Measurements from ENCODE around the gene LRRTM1.

The LRRTM1 gene

DNA sequence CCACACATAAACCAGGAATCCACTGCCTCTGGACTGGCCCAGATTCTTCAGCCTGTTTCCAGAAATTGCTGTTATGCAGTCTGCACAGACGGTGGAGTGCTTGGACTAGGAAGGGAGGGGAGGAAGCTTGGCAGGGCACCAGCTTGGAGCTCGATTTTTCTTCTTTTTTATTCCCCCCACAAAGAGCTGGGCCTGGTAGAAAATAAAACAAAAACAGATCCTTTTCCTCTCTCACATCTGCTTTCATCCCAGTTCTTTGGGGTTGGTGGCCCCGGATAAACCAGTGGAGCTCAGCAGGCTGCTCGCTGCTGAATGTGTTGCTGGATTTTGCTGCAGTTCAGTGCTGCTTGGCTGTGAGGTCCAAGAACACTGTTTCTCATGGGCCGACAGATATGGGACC lies 16.0 kb downstream of the LRRTM1 start:
- no peak overlapping the region for H3K4me3 ChIP-seq (ENCODE audit: low read length)
- no peak for TF ChIP-seq ZNF274 (IDR thresholded peaks at IDR 0.05; ENCODE audit: low read depth, low read length)

GRCh38 chr2:80281049-80281448 lies 23.5 kb downstream of the LRRTM1 start:
- H3K4me3 ChIP-seq (ENCODE audit: low read length), result no peak overlapping the region
- no peak for TF ChIP-seq ZNF274 (IDR thresholded peaks at IDR 0.05; ENCODE audit: low read depth, low read length)

GRCh38 chr2:80280598-80280997 lies 24.0 kb downstream of the LRRTM1 start:
- no peak for TF ChIP-seq ZNF274 (IDR thresholded peaks at IDR 0.05; ENCODE audit: low read depth, low read length)
- no peak overlapping the region for H3K4me3 ChIP-seq (ENCODE audit: low read length)

DNA sequence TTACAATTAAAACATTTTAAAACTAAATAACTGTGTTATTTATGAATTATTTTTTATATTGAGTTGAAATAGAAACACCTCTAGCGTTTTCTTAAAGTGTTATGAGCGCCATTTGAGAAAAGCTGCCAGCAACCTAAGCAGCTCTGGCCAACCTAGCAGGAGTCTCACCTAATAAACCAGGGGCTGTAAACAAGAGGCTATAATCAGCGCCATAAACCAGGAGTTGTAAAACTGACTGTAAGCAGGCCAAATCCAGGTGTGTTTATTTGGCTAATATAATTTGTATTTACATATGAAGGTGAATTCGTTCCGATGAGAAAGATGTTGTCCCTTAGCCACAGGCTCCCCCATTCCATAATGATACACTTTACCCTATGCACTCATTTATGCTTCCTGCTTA lies 34.7 kb downstream of the LRRTM1 start:
- no peak for TF ChIP-seq ZNF274 (IDR thresholded peaks at IDR 0.05; ENCODE audit: low read depth, low read length)
- H3K4me3 ChIP-seq (ENCODE audit: low read length), result no peak overlapping the region

DNA sequence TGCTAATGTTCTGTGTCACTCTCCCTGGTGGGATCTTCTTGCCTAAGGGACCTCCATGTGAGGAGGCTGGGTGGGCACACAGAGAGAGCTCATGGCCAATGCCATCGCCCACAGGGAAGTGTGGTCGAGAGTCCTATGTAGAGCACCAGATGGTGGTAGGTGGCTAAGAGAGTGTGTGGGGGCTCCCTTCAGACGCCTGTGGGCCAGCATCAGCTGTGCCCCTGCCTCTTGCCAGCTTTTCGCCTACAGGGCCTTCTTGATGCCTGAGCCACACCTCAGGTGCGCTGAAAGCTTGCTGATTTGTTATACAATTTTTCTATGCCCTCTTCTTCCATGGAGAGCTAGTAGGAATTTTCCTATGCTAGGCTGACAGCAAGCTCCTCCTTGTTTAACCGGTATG lies 38.3 kb downstream of the LRRTM1 start:
- H3K4me3 ChIP-seq (ENCODE audit: low read length), result no peak overlapping the region
- no peak for TF ChIP-seq ZNF274 (IDR thresholded peaks at IDR 0.05; ENCODE audit: low read depth, low read length)

GRCh38 chr2:80259292-80259691 lies 45.3 kb downstream of the LRRTM1 start:
- no peak for TF ChIP-seq ZNF274 (IDR thresholded peaks at IDR 0.05; ENCODE audit: low read depth, low read length)
- H3K4me3 ChIP-seq (ENCODE audit: low read length), result no peak overlapping the region

- no peak for TF ChIP-seq ZNF274 (IDR thresholded peaks at IDR 0.05; ENCODE audit: low read depth, low read length)
- H3K4me3 ChIP-seq (ENCODE audit: low read length), result no peak overlapping the region
Measured at GRCh38 chr2:80258793-80259192, 45.8 kb downstream of the LRRTM1 start.

DNA sequence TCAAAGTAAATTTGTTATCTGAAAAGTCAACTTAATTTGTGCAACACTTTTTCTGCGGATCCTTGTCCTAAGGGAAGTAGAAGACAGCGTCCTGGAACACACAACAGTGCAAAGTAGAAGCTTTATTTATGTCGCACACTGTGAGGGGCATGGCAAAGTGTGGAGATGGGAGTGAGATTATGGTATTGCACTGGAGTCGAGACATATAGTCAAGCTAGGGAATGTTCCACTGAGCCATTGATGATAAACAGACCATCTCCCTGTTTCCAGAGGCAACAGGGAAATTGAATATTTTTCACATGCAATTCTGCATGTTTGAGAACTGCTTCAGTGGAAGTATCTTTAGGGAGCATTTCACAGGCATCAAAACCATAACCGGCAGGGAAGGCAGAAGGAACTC lies 46.2 kb downstream of the LRRTM1 start:
- no peak overlapping the region for H3K4me3 ChIP-seq (ENCODE audit: low read length)
- no peak for TF ChIP-seq ZNF274 (IDR thresholded peaks at IDR 0.05; ENCODE audit: low read depth, low read length)

- TF ChIP-seq ZNF274 (IDR thresholded peaks at IDR 0.05; ENCODE audit: low read depth, low read length), result no peak
- H3K4me3 ChIP-seq (ENCODE audit: low read length), result no peak overlapping the region
Measured at GRCh38 chr2:80257450-80257849, 47.1 kb downstream of the LRRTM1 start.

DNA sequence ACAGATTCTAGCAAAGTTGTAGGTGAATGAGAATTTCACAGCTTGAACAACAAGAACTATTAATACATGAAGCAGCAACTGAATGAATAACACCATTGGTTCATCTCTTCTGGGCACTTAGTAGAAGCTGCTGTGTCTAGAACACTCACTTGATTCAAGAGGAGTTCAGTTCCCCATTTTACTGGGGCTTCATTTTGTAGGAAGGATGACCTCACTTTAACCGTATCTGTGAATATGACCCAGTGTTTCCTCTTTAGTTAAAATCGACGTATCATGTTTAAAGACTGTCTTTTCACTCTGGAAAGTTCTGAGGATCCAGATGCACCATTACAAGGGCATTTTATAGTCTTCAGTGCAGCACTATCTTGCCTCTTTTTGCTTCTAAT lies 47.8 kb downstream of the LRRTM1 start:
- TF ChIP-seq ZNF274 (IDR thresholded peaks at IDR 0.05; ENCODE audit: low read depth, low read length), result no peak
- no peak overlapping the region for H3K4me3 ChIP-seq (ENCODE audit: low read length)

DNA sequence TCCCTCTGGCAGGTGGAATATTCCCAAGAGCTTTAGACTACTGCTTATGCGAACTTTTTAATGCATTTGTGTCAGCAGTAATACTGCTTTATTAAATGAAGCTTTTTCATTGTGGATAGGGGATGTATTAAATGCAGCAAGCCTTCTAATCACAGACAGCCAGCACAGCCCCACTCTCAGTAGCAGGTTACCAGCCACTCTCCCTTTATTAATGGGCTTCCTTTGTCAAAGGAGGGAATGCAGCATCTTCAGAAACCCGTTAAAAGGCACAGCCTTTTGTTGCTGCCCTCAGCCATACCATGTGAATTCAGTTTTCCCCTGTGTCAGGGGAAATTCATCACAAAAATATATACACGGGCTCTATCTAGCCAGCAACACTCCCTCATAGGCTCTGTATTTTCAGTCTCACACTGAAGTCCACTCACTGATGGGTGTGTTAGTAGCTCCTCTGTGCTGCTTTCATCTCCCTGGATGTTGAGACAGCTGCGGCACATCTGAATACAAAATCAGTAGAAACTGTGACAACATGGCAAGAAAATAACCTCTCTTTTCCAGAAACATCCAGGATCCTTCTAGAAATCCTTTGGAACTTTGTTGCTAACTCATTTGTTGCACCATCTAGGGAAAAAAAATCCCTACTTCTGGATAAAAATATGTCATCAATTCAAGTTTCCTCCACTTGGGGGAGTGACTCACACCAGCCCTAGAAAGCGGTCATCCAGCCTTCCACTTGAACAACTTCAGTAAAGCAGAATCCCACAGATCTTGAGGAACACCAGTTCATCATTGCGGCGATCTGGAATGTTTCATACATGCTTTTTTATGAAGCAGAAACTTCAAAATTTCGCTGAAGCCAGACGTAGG lies 48.4 kb downstream of the LRRTM1 start:
- H3K4me3 ChIP-seq (ENCODE audit: low read length), result no peak overlapping the region
- no peak for TF ChIP-seq ZNF274 (IDR thresholded peaks at IDR 0.05; ENCODE audit: low read depth, low read length)

- H3K4me3 ChIP-seq (ENCODE audit: low read length), result no peak overlapping the region
- no peak for TF ChIP-seq ZNF274 (IDR thresholded peaks at IDR 0.05; ENCODE audit: low read depth, low read length)
Measured at GRCh38 chr2:80252294-80252986, 52.1 kb downstream of the LRRTM1 start.
